Occipital lobe (tissue), 2 donors: Measurements from ENCODE around the gene FER. TPM values are rescaled to one million over a fixed set of nuclear protein-coding genes. Genes with fewer than 3 reads are reported as not detected.
"Not testable (repeated sequence)": the region's sequence is repeated elsewhere in the genome, so short reads cannot be mapped to it uniquely, and the experiment has no call there.

ENCODE experiments used
- DNase-seq: peaks from one replicate; lab custom pipeline; 2025; lab: John Stamatoyannopoulos, UW
- total RNA-seq: library from RNA; depleted of rRNA; stranded (reverse); fragments of >200 nt; gene quantifications from one replicate; pipeline ENCODE4 v1.2.3, GENCODE V29; 2014

The FER gene
- total RNA-seq, 1 donor from 2014 or later: 101 TPM

- DNase-seq: not testable (repeated sequence)
Measured at GRCh38 chr5:109171437-109172073, 423.9 kb downstream of the FER start.

GRCh38 chr5:109173036-109173794 is 425.5 kb downstream of the FER start:
- DNase-seq: no peak

- DNase-seq: no peak
Measured at GRCh38 chr5:109177227-109177626, 429.5 kb downstream of the FER start.

- no peak for DNase-seq
Measured at GRCh38 chr5:109177782-109178181, 430.1 kb downstream of the FER start.

GRCh38 chr5:109180668-109181067 is 433.0 kb downstream of the FER start:
- DNase-seq: no peak

GRCh38 chr5:109186759-109187158 is 439.1 kb downstream of the FER start:
- DNase-seq: no peak

- no peak for DNase-seq
Measured at GRCh38 chr5:109191153-109191558, 443.5 kb downstream of the FER start.

- DNase-seq: no peak
Measured at GRCh38 chr5:109192027-109192426, 444.3 kb downstream of the FER start.

- DNase-seq: no peak
Measured at GRCh38 chr5:109192555-109193281, 445.0 kb downstream of the FER start.

GRCh38 chr5:109195667-109196066 is 448.0 kb downstream of the FER start:
- no peak for DNase-seq

- DNase-seq: no peak
Measured at GRCh38 chr5:109196087-109196822, 448.6 kb downstream of the FER start.

- DNase-seq: no peak
Measured at GRCh38 chr5:109196823-109197160, 449.1 kb downstream of the FER start.

- DNase-seq: no peak
Measured at GRCh38 chr5:109199289-109199688, 451.6 kb downstream of the FER start.

- DNase-seq: no peak
Measured at GRCh38 chr5:109199799-109200620, 452.3 kb downstream of the FER start.

- DNase-seq: no peak
Measured at GRCh38 chr5:109215040-109215439, 467.3 kb downstream of the FER start.

- no peak for DNase-seq
Measured at GRCh38 chr5:109218818-109219217, 471.1 kb downstream of the FER start.

- DNase-seq: no peak
Measured at GRCh38 chr5:109223531-109223930, 475.8 kb downstream of the FER start.

- no peak for DNase-seq
Measured at GRCh38 chr5:109224276-109224882, 476.7 kb downstream of the FER start.

- DNase-seq: no peak
Measured at GRCh38 chr5:109225716-109226625, 478.3 kb downstream of the FER start.
